Fibroblast of villous mesenchyme (primary cell): ENCODE measurements around the gene PCSK5. TPM values are rescaled to one million over a fixed set of nuclear protein-coding genes. Genes with fewer than 3 reads are reported as not detected.

Source experiments
- DNase-seq: peaks from one replicate; pipeline ENCODE4 v3.0.0-alpha.2; 2010; ENCODE audit warnings: low read depth
- H3K4me3 ChIP-seq: 2 replicates; pipeline ENCODE4 v1.5.1; 2011; ENCODE audit warnings: low read depth, mild to moderate bottlenecking, low read length
- CTCF ChIP-seq: IDR thresholded peaks from 2 replicates; pipeline ENCODE4 v1.5.1; 2012; ENCODE audit warnings: low read depth, mild to moderate bottlenecking, low read length; ENCODE audit not compliant: insufficient read depth
- total RNA-seq: library from RNA; depleted of rRNA; stranded (reverse); fragments of >200 nt; gene quantifications from 2 replicates; pipeline ENCODE4 v1.2.3, GENCODE V29; 2012

PCSK5 gene
- total RNA-seq, 1 donor: 1.7 TPM

GRCh38 chr9:76023715-76024195 is 133.3 kb downstream of the PCSK5 start:
- TF ChIP-seq CTCF: no peak

GRCh38 chr9:76025286-76025685 is 134.8 kb downstream of the PCSK5 start:
- no peak for TF ChIP-seq CTCF
- no peak overlapping the region for H3K4me3 ChIP-seq
- no peak for DNase-seq

More at GRCh38 chr9:76023715-76024195, 133.3 kb downstream of the PCSK5 start:
- no peak overlapping the region for H3K4me3 ChIP-seq
- DNase-seq: no peak

GRCh38 chr9:76026796-76027195 is 136.3 kb downstream of the PCSK5 start:
- no peak for DNase-seq
- H3K4me3 ChIP-seq: no peak overlapping the region
- TF ChIP-seq CTCF: no peak

GRCh38 chr9:76027416-76027815 is 136.9 kb downstream of the PCSK5 start:
- DNase-seq: no peak
- H3K4me3 ChIP-seq: no peak overlapping the region
- no peak for TF ChIP-seq CTCF

- DNase-seq: no peak
- TF ChIP-seq CTCF: no peak
- H3K4me3 ChIP-seq: no peak overlapping the region
These were observed 137.4 kb downstream of the PCSK5 start for GRCh38 chr9:76027861-76028260.

GRCh38 chr9:76032038-76032796 is 141.7 kb downstream of the PCSK5 start:
- DNase-seq: no peak
- TF ChIP-seq CTCF: no peak
- H3K4me3 ChIP-seq: no peak overlapping the region

GRCh38 chr9:76032797-76033373 is 142.4 kb downstream of the PCSK5 start:
- H3K4me3 ChIP-seq: no peak overlapping the region
- TF ChIP-seq CTCF: no peak
- no peak for DNase-seq
